Stimulated activated CD4-positive, alpha-beta T cell treated with anti-CD3 and anti-CD28 coated beads, Interleukin-12 subunit alpha, Interleukin-12 subunit beta, amount 100 ng/mL, for 4 hours (primary cell): ENCODE measurements around the gene PRLR.
A peak's percentile ranks its signal among the peaks of the same experiment; 100 is the strongest.
"Not testable (repeated sequence)": the region's sequence is repeated elsewhere in the genome, so short reads cannot be mapped to it uniquely, and the experiment has no call there.

Experiments
- DNase-seq: peaks from one replicate; pipeline ENCODE4 v3.0.0-alpha.2; 2020

Gene PRLR

DNA sequence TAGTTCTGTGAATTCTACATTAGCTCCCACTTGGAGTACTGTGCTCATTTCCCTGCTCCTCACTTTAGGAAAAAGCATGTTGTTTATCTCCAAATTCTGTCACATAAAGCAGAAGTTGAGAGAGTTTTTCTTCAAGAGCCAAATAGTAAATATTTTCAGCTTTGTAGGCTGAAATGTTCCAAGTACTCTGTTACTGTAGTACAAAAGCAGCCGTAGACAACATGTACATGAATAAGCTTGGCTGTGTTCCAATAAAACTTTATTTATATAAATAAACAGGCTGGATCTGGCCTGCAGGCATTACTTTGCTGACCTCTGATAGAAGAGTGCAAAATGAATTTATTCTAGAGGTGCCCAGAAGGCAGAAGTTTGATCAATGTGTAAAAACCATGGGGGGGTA, 109.6 kb downstream of the PRLR start:
- no peak for DNase-seq

DNA sequence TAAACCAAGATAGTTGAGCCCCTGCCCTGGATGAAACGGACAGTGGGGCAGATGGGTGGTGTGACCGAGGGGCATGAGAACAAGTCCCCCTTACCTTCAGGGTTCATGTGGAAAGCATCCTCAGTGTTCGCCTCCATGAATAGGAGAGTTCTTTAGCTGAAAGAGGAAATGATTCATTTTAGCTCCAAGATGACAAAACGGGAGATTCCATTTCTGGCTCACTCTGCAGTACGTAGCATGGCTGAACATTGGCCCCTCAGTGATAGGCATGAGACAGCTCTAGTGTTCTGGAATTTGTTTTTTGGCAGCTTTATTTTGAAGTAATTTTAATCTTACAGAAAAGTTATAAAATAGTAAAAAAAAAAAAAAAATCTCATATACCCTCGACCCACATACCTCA, 112.3 kb downstream of the PRLR start:
- DNase-seq: no peak

DNA sequence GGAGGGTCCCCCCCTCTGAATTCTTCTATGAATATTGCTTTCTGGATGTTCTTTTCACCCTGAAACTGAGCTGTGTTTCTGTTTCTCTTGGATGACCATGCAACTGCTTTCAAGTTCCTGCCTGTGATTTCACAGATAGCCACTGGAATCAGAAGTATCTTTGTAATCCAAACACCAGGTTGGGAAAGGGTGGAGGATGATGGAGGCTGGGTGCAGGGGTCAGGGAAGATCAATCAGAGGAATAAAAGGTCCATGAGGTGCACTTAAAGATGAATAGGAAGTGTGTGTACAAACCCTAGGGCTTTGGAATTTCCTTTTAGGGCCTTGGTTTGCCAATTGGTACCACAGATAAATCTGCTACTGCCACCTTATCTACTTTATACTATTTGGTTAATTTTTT, 114.4 kb downstream of the PRLR start:
- no peak for DNase-seq

DNA sequence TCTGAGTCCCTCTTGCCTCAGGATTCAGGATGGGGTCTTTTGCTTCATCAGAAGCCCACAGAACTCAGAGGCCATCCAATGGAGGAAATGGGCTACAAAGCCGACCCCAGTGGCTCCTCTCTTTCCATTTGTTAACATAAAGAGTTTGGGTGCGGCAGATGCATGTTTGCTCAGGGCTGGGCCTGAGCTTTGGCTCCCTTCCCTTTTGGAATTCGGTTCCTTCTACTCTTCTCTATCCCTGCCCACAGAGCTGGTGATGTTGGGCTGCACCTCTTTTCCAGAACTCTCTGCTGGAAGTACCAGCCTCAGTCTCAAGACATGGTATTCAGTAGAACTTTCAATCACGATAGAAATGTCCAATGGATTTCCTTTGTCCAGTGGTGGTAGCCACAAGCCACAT, 115.6 kb downstream of the PRLR start:
- DNase-seq: no peak

DNA sequence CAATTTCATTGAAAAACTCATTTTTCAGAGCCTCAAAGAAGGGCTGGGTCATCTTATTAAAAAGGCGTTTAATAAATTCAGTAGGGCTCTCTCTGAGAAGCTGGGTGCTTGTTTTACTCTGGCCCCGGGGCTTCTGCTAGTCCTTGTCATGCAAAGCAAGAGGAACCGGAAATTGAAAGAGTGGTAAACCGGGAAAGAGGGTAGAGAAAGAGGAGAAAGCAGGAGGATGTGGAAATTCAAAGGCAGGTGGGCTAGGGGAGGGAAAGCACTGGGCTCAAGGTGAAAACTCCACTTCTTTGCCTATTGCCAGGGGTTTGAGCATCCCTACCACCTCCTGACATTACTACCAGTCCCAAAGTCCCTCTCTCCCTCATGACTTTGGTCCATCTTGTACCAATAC, 118.0 kb downstream of the PRLR start:
- no peak for DNase-seq

- DNase-seq: not testable (repeated sequence)
Observed at GRCh38 chr5:35104550-35104949, 125.7 kb downstream of the PRLR start.

DNA sequence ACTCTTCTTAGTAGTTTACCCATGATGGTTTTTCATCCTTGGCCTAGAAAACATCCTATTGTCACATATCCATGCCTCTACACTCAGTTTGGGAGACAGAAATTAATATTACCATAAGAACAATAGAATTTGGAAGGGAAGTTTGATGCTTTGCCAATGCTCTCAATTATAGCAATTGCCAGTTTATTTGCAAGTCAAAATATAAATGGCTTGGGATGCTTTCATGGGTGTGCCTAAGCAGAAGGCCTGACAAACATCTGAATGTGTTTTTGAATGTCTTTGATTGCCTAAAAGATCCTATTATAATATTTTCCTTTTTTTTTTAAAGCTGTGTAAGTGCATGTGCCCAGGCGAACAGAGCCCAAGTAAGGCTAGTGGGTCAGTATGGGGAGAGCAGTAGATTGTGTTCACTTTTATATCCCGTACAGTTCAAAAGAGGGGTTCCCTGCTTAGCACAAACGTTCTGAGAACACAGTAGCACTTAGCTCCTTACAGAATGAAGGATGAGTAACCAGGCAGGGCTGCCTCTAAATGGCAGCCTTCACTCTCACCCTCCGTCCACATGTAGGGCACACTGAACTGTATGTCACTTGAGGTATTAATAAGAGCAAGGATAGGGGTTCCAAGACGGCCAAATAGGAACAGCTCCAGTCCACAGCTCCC, 126.5 kb downstream of the PRLR start:
- DNase-seq: no peak

GRCh38 chr5:35101720-35102119, 128.6 kb downstream of the PRLR start:
- not testable (repeated sequence) for DNase-seq

DNA sequence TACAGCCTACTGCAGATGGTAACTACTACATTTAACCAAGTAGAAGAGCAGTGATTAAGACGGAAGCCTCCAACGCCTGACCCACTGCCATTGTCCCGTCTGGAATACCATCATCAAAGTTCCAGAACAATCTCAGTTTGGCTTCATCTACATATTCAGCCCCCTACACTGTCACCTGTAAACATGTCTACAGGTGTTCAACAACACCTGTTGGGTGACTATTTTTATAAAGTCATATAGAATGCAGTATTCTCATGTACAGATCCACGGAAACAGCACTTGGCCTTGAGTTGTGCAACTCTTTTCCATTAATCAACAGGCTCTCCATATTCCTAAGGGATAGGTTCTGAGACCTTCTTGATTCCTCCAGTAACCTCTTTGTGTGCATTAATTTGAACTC, 129.3 kb downstream of the PRLR start:
- DNase-seq: no peak

- no peak for DNase-seq
Observed at GRCh38 chr5:35098214-35098613, 132.1 kb downstream of the PRLR start.

GRCh38 chr5:35096932-35097331, 133.4 kb downstream of the PRLR start:
- DNase-seq: no peak

- DNase-seq: no peak
Observed at GRCh38 chr5:35096216-35096615, 134.1 kb downstream of the PRLR start.

GRCh38 chr5:35095366-35095765, 134.9 kb downstream of the PRLR start:
- no peak for DNase-seq

- no peak for DNase-seq
Observed at GRCh38 chr5:35094948-35095347, 135.3 kb downstream of the PRLR start.

- DNase-seq: no peak
Observed at GRCh38 chr5:35092703-35093102, 137.6 kb downstream of the PRLR start.

- DNase-seq: no peak
Observed at GRCh38 chr5:35091704-35092103, 138.6 kb downstream of the PRLR start.

DNA sequence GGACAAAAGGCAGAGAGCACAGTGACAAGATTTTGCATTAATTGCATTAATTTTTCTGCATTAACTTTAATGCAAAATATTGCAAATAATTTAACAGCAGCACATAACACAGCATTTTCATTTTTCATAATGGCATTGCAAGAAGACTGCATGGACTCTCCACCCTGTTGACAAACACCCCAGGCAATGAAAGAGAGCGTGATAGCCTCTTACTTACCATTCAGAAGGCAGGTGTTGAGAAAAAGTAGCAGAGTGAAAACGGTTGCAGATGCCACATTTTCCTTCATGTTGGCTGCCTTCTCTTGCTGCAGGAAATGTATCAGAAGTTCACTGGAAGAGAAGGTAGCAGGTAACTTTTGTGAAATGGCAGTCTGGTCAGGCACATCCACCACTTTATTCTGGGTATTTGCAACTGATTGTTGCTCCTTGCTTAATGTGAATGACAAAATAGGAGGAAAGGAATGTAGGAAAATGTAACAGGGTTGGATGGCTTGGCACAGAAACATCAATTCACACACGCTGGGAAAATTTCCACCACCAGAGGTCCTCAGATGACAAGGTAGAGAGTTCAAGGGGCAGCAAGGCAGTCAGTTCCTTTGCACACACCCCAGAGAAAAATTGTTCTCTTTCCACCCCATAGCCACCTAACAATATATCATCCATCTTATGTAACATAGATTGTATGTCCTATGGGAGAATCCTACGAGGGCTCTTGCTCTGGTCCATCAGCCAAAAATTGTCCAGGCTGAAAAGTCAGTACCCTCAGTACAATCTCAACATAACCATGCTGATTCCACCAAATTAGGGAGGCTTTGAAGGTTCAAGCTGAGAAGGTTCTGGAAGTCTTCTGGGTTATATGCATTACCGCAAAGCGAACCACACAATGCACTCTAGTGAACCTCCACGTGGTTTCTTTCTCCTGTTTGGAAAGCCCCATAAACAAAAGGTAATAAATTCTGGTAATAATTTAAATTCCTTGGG, 140.7 kb downstream of the PRLR start:
- DNase-seq: peak; percentile 53

DNA sequence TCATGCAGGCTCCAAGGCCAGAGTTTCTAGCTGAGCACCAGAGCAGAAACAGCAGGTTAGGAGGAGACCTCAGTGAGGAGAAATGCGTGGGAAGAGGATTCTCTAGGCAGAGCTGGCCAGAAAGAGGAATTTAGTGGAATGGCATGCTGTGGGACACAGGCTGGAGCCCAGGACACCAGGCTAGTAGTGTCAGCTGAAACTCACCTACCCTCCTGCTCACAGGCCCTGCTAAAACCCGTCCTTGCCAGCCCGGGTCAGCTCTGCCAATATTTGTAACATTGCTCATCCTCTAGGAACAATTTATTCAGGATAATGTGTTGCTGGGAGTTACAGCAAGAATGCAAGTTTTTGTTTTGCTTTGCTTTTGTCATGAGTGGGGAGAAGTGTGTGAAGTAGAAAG, 142.3 kb downstream of the PRLR start:
- DNase-seq: no peak

DNA sequence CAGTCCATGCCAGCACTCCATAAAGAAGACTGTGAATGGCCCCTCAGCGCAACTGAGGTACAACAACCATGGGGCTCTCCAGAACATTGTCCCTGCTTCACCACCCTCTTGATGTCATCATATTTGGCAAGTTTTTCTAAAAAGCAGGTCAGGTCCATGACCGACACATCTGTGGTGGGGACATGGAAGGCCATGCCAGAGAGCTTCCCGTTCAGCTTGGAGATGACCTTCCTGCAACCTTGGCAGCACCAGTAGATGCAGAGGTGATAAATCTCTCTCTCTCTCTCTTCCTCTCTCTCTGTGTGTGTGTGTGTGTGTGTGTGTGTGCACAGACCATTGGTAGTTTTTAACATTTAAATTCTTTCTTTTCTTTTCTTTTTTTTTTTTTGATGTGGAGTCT, 147.1 kb downstream of the PRLR start:
- no peak for DNase-seq

DNA sequence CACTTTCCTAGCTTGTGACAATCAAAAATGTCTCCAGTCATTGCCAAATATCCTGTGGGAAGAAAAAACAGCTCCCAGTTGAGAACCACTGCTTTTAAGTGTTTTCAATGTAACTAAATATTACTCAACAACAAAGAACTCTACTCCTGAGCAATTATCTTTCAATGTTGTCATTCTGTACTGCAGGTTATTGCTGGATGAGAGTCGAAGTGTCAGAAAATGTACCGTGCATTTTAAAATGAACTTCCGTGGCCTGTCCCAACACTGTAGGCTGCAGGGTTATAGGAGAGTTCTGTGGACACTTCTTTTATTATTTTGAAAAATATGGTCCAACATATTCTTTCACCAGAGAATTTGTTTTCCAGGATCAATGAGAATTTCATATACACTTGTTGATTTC, 147.8 kb downstream of the PRLR start:
- no peak for DNase-seq

GRCh38 chr5:35081134-35081533, 149.2 kb downstream of the PRLR start:
- no peak for DNase-seq

GRCh38 chr5:35073160-35073559, 157.1 kb downstream of the PRLR start:
- no peak for DNase-seq

GRCh38 chr5:35069188-35069587, 161.1 kb downstream of the PRLR start:
- no peak for DNase-seq

GRCh38 chr5:35067985-35068384, 162.3 kb downstream of the PRLR start:
- DNase-seq: no peak
